Muscle of leg (tissue), 11 donors: ENCODE results near the gene ALOX12B. TPM values are rescaled to one million over a fixed set of nuclear protein-coding genes. Genes with fewer than 3 reads are reported as not detected.

Experiments
- DNase-seq: peaks from one replicate; pipeline ENCODE4 v3.0.0; 2013
- H3K27ac ChIP-seq: one replicate; pipeline ENCODE4 v1.5.1; 2013; ENCODE audit warnings: mild to moderate bottlenecking, low read length, control low read depth
- H3K27me3 ChIP-seq: one replicate; pipeline ENCODE4 v1.6.1; 2013; ENCODE audit warnings: low read length; ENCODE audit not compliant: control insufficient read depth, insufficient read depth
- H3K36me3 ChIP-seq: one replicate; pipeline ENCODE4 v1.6.1; 2013; ENCODE audit warnings: low read length; ENCODE audit not compliant: control insufficient read depth, insufficient read depth
- H3K4me1 ChIP-seq: one replicate; pipeline ENCODE4 v1.6.1; 2013; ENCODE audit warnings: low read length; ENCODE audit not compliant: control insufficient read depth, insufficient read depth
- H3K4me3 ChIP-seq: one replicate; pipeline ENCODE4 v1.5.1; 2013; ENCODE audit warnings: low read length, control low read depth
- H3K9me3 ChIP-seq: replicated peaks from 2 replicates; pipeline ENCODE4 v1.6.1; 2013; ENCODE audit warnings: low read depth, low read length; ENCODE audit not compliant: control insufficient read depth
- WGBS: methylation state at CpG from one replicate; pipeline ENCODE4 v1.1.5; 2013; ENCODE audit warnings: missing lambda C conversion rate; ENCODE audit not compliant: insufficient coverage; 5-methylcytosine and 5-hydroxymethylcytosine counted together
- polyA plus RNA-seq, 8 donors: library from polyadenylated mRNA; unstranded; fragments of 120-200 nt; gene quantifications; one replicate each; pipeline versions ENCODE4 v1.2.1 to v1.2.3, GENCODE V29; 2013; ENCODE audit warnings: inconsistent platforms in 1 of 8, low replicate concordance in 1 of 8; ENCODE audit not compliant: insufficient read length in 8 of 8, insufficient read depth in 1 of 8
- total RNA-seq: library from RNA; stranded (reverse); fragments of 120-200 nt; gene quantifications from one replicate; pipeline ENCODE4 v1.2.4, GENCODE V29; 2013

Gene ALOX12B
- total and polyA plus RNA-seq, 9 donors: not detected

DNA sequence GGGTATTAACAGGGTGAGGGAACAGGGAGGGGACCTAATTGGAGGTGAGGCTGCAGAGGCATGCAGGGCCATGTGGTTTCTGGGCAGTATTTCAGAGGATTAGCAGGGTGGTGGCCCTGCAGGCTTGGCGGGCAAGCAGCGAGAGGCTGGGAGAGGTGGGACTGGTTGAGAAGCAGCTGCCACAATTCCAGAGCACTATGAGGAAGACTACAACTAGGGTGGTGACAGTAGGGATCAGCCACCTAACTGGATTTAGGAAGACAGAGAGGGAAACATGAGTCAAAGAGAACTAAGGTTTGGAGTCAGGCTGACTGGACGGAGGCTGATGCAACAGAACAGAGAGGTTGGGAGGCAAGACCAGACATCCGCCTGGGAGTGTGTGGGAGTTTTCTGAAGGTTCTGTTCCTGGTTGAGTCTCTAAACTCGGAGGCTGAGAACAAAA, 18.5 kb upstream of the ALOX12B start:
- Histone ChIP-seq H3K27me3 (peaks cover 32% of the 10 kb centered on the region), H3K27ac (no peak overlapping the region), H3K36me3 (no peaks in the 10 kb centered on the region), H3K4me3 (no peak overlapping the region), H3K9me3 (no peaks in the 10 kb centered on the region), H3K4me1 (peaks cover 8% of the 10 kb centered on the region)
- WGBS: 54% methylated on average over 5 of the region's 5 CpGs
- no peak for DNase-seq

DNA sequence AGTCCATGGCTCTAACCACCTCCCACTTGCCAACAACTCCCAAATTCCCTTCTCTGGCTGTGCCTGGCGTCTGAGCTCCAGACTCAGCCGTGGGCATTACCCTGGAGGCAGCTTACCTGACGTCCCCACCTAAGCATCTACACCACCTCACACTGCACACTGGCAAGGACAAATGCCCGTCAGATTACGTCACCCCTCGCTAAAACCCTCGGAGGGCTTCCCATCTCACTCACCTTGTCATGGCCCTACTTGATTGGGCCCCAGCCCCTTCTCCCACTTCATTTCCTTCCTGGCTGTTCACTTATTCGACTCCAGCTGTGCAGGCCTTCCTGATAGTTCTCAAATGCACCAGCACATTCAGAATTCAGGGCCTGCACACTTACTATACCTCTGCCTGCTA, 17.4 kb upstream of the ALOX12B start:
- Histone ChIP-seq H3K27ac (no peak overlapping the region), H3K27me3 (peaks cover 21% of the 10 kb centered on the region), H3K9me3 (no peaks in the 10 kb centered on the region), H3K4me3 (no peak overlapping the region), H3K36me3 (no peaks in the 10 kb centered on the region), H3K4me1 (peaks cover 2% of the 10 kb centered on the region)
- 68% methylated on average over 8 of the region's 8 CpGs for WGBS
- no peak for DNase-seq

DNA sequence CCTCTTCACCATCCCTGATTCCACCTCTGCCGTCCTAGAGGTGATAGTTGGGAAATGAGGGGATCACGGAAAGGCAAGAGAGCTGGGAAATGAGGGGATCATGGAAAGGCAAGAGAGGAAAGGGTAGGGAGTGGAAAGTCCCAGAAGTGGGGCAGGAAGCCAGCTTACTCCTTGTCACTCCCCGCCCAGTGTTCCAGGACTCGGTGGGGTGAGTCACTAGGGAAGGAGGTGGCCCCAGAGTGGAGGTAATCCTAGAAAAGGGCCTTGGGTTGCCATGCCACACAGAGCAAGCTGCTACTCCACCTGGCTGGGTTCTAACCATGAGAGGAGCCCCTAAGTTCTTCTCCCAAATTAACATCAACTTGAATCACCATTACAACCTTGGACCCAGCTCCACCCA, 16.0 kb upstream of the ALOX12B start:
- H3K4me1 ChIP-seq: no peaks in the 10 kb centered on the region
- H3K9me3 ChIP-seq: no peaks in the 10 kb centered on the region
- 90% methylated on average over 2 of the region's 4 CpGs for WGBS
- H3K27ac ChIP-seq: no peak overlapping the region
- H3K27me3 ChIP-seq: peaks cover 8% of the 10 kb centered on the region
- no peak overlapping the region for H3K4me3 ChIP-seq
- H3K36me3 ChIP-seq: no peaks in the 10 kb centered on the region
- DNase-seq: no peak

DNA sequence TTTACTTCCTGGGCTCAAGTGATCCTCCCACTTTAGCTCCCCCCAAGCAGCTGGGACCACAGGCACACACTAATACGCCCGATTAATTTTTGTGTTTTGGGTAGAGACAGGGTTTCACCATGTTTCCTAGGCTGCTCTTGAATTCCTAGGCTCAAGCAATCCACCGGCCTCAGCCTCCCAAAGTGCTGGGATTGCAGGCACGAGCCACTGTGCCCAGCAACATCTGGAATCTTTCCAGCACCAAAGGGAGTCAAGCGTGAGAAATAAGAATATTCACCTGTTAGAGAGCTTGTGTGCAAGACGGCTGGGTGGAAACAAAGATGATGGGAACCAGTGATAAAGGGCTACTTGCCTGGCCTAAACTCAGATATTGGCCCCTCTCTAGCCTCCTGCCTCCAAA, 14.2 kb upstream of the ALOX12B start:
- DNase-seq: no peak
- WGBS: 41% methylated on average over 6 of the region's 6 CpGs

DNA sequence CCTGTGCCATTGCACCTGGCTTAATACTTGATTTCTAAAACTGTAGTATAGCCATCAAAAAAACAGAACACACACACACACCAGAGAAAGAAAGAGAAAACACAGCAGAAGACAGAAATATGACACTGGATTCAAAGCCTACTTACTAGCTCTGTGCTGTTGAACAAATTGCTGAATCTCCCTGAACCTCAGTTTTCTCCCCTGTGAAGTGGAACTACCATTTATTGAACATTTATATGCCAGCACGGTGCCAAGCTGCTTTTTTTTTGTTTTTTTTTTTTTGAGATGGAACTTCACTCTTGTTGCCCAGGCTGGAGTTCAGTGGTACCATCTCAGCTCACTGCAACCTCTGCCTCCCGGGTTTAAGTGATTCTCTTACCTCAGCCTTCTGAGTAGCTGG, 13.2 kb upstream of the ALOX12B start:
- no CpG with 5 or more reads among the region's 2 CpGs for WGBS
- DNase-seq: no peak
- H3K9me3 ChIP-seq: no peaks in the 10 kb centered on the region
- H3K36me3 ChIP-seq: no peaks in the 10 kb centered on the region
- H3K27ac ChIP-seq: no peak overlapping the region
- peaks cover 5% of the 10 kb centered on the region for H3K27me3 ChIP-seq
- H3K4me3 ChIP-seq: no peak overlapping the region
- H3K4me1 ChIP-seq: no peaks in the 10 kb centered on the region

More for the DNA sequence above, 14.2 kb upstream of the ALOX12B start:
- Histone ChIP-seq H3K27ac (no peak overlapping the region), H3K36me3 (no peaks in the 10 kb centered on the region), H3K9me3 (no peaks in the 10 kb centered on the region), H3K4me3 (no peak overlapping the region), H3K27me3 (no peaks in the 10 kb centered on the region), H3K4me1 (no peaks in the 10 kb centered on the region)

DNA sequence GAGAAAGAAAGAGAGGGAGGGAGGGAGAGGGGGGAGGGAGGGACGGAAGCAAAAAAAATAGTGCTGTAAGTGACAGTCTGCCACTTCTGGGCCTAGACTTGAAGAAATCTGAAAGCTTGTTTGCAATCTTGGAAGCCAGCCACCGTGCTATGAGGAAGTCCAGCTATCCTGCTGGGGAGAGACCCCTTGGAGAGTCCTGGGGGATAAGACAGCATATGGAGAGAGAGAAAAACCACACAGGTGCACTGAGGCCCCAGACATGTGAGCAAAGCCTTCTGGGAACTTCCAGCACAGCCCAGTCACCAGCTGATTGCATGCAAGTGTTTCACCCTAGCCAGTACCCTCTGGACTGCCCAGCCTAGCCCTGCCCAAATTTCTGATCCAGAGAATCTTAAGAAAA, 12.6 kb upstream of the ALOX12B start:
- 26% methylated on average over 2 of the region's 2 CpGs for WGBS
- DNase-seq: no peak
- no peaks in the 10 kb centered on the region for H3K9me3 ChIP-seq
- no peaks in the 10 kb centered on the region for H3K4me1 ChIP-seq
- H3K27ac ChIP-seq: no peak overlapping the region
- H3K4me3 ChIP-seq: no peak overlapping the region
- peaks cover 7% of the 10 kb centered on the region for H3K27me3 ChIP-seq
- H3K36me3 ChIP-seq: no peaks in the 10 kb centered on the region

DNA sequence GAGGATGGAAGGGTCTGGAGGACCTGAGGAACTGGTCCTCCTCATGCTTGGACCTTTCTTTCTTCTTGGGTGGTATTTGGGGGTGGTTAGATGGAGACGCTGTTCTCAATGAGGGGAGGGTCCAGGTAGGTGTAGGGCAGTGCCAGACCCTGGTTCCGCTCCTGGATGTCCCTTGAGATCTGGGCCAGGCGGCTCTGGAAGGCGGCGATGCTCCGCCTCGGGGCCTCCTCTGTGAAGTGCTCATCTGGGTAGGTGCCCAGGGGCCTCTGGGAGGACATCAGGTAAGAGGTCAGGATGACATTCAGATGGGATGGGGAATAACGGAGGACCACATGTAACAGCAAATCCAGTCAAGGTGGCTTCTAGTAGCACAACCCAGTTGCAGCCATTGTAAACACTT, 9.0 kb upstream of the ALOX12B start:
- no peak for DNase-seq
- Histone ChIP-seq H3K4me3 (no peak overlapping the region), H3K27me3 (peaks cover 23% of the 10 kb centered on the region), H3K27ac (no peak overlapping the region), H3K4me1 (no peaks in the 10 kb centered on the region), H3K9me3 (no peaks in the 10 kb centered on the region), H3K36me3 (no peaks in the 10 kb centered on the region)
- WGBS: 76% methylated on average over 7 of the region's 8 CpGs

DNA sequence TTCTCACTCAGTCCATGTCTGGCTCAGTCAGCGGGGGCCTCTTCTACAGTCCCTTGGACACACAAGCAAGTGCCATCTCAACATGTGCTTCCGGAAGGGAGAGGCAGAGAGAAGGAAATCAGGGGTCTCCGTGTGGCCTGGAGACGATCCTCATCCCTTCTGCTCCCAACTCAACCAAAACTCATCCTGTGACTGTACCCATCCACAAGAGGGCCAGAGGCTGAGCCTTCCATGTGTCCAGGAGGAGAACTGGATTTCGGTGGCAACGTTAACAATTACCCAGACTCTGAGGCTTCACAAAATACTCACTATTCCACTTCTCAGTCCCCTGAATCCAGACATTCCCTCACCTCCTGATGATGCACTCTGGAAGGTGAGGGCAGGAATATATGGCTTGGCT, 7.8 kb upstream of the ALOX12B start:
- no peaks in the 10 kb centered on the region for H3K36me3 ChIP-seq
- no peaks in the 10 kb centered on the region for H3K4me1 ChIP-seq
- H3K4me3 ChIP-seq: no peak overlapping the region
- peaks cover 30% of the 10 kb centered on the region for H3K27me3 ChIP-seq
- 50% methylated on average over 2 of the region's 6 CpGs for WGBS
- no peaks in the 10 kb centered on the region for H3K9me3 ChIP-seq
- no peak overlapping the region for H3K27ac ChIP-seq
- no peak for DNase-seq

DNA sequence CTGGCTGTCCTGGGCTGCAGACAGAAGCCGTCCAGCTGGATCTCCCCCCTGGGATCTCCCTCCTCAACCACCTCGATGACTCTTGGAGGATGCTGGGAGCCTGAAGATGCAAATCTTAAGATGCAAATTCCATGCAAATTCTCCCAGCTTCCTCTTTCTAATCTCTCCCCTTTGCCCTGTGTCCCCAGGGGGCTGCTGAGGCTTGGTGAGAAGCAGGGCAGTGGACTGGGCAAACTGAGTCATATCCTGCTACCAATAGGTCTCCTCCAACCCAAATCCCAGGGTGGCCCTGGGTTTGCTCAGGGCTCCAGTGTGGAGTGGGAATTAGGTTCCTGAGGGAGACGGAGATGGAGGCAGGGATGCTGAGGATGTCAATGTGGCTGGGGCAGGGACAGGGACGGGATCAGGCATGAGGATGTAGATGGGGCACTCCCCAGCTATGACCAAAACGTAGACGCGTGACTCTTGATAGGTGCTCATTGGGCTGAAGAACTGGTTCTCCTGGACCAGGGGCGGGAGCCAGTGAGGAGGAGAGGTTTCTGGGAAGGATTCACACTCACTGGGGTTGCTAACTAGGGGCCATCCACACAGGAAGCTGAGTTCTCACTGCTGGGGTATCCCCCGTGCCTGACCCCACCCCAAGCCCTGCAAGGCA, 3.6 kb upstream of the ALOX12B start:
- no peak overlapping the region for H3K27ac ChIP-seq
- no peak for DNase-seq
- H3K9me3 ChIP-seq: no peaks in the 10 kb centered on the region
- WGBS: 77% methylated on average over 5 of the region's 9 CpGs
- H3K4me1 ChIP-seq: no peaks in the 10 kb centered on the region
- H3K4me3 ChIP-seq: no peak overlapping the region
- no peaks in the 10 kb centered on the region for H3K36me3 ChIP-seq
- peaks cover 50% of the 10 kb centered on the region for H3K27me3 ChIP-seq

DNA sequence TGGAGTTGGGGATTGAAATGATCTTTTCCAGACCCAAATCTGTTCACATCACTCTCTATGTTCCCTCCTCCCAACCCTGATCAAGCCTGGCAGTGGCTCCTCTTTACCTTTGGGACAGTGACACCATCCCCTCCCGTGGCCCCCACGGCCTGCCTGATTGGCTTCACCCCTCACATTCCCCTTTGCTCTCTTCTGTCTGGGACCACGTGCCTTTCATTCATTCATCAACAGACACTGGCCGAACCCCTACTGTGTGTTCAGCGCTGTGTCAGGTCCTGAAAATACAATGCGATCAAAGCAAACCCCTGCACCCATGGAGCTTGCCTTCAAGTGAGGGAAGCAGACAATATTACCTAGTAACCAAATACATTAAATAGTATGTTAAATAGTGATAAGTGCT, 2.2 kb upstream of the ALOX12B start:
- DNase-seq: no peak
- H3K4me1 ChIP-seq: no peaks in the 10 kb centered on the region
- WGBS: 63% methylated on average over 5 of the region's 6 CpGs
- H3K27me3 ChIP-seq: peaks cover 47% of the 10 kb centered on the region
- H3K4me3 ChIP-seq: no peak overlapping the region
- no peaks in the 10 kb centered on the region for H3K9me3 ChIP-seq
- no peaks in the 10 kb centered on the region for H3K36me3 ChIP-seq
- no peak overlapping the region for H3K27ac ChIP-seq

DNA sequence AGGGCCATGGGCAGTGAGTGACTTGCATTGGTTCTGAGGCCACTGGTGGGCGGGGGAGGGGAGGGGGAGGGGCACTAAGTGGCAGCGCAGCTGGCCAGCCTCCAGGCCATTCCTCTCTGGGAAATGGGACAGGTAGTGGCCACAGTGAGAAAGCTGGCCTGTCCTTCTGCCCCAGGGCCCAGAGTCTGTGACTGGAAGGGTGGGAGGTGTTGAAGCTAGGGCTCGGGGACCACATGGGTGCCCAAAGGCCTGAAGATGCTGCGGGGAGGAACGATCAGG, 375 bp upstream of the ALOX12B start:
- Histone ChIP-seq H3K27ac (no peak overlapping the region), H3K36me3 (no peaks in the 10 kb centered on the region), H3K4me3 (no peak overlapping the region), H3K9me3 (no peaks in the 10 kb centered on the region), H3K27me3 (peaks cover 56% of the 10 kb centered on the region), H3K4me1 (no peaks in the 10 kb centered on the region)
- no peak for DNase-seq
- WGBS: 55% methylated on average over 5 of the region's 5 CpGs
